GM18519 (cell line): Measurements from ENCODE around the gene ENTPD7.
"Not testable (repeated sequence)": the region's sequence is repeated elsewhere in the genome, so short reads cannot be mapped to it uniquely, and the experiment has no call there.

ENCODE experiments used
- ATAC-seq: cut with Tn5 transposase; IDR thresholded peaks from one replicate; pipeline ENCODE4 v1.9.1; 2021; ENCODE audit warnings: mild to moderate bottlenecking, moderate library complexity; ENCODE audit not compliant: unreplicated experiment, low FRiP score

The ENTPD7 gene

DNA sequence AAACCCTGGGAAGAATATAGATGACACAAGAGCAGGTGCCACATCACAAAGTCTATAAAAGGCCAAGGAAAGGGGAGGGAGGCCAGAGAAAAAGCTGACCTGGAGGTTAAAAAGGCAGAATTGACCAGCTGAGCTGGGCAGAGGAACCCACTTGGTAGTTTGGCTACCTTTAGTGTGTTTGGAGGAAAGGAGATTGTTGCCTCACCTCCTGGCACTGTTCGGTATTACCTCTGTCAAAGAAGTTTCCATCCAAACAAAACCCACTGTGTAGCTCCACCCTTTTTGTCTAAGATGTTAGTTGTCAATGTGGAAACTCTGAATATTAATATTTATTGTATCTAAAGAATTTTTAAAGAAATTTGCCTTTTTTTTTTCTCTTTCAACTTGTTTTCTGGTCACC, 23.4 kb downstream of the ENTPD7 start:
- no peak for ATAC-seq

DNA sequence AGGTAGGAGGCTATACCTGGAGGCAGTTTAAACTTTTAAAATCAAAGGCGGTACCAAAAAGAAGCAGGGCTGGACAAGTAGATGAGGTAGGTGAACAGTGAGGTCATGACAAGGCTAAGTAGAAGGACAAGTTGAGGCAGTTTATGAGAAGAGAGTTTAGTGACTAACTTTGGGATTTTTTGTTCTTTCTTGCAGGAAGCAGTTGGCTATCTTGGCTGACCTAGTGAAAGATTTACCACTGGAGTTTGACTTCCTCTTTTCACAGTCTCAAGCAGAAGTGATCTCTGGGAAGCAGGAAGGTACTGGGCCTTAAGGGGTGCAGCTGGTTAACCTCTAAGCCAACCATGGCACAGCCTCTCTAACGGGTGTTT, 26.3 kb downstream of the ENTPD7 start:
- no peak for ATAC-seq

GRCh38 chr10:99689461-99689860, 30.2 kb downstream of the ENTPD7 start:
- no peak for ATAC-seq

GRCh38 chr10:99693933-99694583, 34.7 kb downstream of the ENTPD7 start:
- no peak for ATAC-seq

GRCh38 chr10:99695761-99696160, 36.5 kb downstream of the ENTPD7 start:
- ATAC-seq: no peak

GRCh38 chr10:99698504-99699080, 39.3 kb downstream of the ENTPD7 start:
- no peak for ATAC-seq

GRCh38 chr10:99700649-99701048, 41.3 kb downstream of the ENTPD7 start:
- no peak for ATAC-seq

DNA sequence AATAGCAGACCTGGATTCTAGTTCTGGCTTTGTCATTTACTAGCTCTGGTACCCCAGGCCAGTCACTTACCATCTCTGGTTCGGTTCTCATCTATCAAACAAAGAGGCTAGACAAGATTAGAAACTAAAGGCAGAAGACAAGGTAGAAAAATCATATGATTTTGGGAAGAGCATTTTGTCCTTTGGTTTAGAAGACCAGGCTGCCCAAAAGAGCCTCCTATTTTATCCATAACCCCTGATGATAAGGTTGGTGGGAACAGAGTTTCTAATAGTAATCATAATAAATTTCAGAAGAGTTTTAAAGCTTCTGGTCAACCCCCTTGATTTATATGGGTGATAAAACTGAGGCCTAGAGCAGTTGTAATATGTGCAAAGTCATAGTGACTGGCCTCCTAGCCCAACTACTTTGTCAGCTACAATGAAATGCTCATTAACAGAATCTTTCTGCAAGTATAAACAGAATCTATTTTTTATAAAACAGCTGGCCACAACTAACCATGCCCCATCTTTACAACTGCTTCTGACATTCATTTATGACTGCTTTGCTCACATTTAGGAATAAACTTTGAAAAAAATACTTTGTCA, 49.2 kb downstream of the ENTPD7 start:
- ATAC-seq: no peak

DNA sequence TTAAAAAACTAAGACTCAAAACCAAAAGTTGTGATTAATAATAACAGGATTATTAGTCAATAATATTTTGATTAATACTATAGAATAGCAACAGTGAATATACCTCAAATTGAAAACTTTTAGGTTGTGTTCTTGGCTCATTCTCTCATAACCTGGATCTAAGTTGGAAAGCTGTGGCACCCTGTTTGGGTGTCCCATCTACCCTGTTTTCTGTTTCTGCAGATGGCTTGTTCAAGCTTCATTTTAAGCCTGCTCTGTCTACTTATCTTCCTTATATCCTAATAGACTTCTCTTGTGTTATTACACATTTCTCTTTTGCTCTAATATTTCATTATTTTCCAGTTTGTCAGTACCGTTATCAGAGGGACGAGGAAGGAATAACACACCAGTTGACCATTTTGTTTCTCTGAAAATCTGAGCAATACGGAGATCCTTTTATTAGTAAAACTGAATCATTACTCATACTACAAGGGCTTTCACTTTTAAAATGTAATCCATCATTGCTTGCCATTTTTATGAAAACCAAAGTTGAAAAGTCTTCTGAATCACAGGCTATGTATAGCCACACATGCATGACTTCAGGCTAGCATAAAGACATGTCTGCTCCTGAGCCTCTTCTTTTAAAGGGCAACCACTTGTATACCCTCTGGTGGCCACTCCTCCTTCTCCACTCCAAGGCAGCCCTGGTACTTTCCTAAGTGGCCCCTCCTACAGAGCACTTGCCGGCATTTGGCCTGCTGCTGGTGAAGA, 50.3 kb downstream of the ENTPD7 start:
- peak; percentile 53 for ATAC-seq

DNA sequence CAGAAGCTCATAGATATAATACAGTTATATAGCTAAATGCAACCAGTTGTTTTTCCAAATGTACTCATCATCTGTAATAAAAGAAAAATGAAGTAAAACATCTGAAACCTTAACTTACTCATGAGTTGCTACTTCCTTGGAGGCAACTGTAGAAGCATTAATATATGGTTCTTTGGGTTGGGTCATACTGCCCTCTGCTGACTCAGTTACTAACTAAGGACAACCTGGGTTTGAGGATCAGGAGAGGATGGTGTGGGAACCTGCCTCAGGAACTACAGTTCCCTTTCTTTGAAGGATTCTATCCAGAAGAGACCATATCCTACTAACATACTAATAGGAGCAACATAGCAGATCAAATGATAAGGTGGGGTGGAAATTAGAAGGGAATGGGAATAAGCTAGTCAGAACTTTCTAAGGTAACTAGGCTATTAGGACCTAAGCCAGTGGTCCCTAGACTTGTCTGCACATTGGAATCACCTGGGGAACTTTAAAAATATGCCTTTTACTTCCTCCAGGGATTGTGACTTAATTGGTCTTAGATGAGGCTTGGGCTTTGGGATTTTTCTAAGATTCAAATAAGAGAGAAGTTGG, 51.9 kb downstream of the ENTPD7 start:
- ATAC-seq: no peak

GRCh38 chr10:99714446-99714845, 55.1 kb downstream of the ENTPD7 start:
- ATAC-seq: no peak

DNA sequence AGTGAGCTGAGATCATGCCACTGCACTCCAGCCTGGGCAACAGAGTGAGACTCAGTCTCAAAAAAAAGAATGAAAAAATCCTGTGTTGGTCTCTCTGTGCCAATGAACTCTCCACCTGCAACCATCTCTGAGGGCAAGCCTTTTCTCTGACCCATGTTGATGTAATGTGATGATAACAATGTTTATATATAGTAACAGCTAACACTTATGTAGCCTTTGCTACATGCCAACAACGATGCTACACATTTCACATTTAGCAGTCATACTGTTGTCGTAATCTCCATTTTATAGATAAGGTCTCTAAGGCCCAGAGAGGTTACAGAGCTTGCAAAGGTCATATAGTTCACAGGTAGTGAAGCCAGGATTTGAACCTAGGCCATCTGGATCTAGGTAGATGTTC, 61.1 kb downstream of the ENTPD7 start:
- no peak for ATAC-seq

GRCh38 chr10:99730026-99730425, 70.7 kb downstream of the ENTPD7 start:
- ATAC-seq: no peak

DNA sequence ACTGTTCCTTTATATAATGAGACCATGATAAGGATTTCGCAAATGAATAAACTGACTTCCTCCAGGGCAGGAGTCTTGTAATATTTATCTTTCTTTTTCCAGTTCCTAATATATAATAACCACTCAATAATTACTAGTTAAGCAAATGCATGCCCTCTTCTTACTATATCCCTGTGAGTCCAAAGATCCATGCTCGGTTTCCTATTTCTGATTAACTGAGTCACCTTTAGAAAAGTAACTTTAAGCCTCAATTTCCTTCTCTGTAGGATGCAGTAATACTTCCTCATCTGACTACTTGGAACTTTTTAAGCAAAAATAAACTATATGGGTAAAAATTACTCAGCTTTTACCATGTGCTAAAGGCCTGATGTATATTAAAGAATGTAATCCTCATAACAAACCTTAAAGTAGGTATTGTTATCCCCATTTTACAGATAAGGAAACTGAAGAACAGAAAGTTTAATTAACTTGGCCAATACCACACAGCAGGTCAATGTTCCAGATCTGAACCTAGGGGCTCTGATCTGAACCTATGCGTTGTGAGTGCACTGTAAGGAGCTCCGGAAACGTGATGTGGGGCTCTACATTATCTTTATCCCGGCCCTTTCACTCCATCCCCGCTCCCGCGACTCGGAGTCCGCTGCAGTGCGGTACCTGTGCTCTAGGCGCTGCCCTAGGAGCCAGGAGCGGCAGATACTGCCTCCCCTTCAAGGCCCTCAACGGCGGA, 72.2 kb downstream of the ENTPD7 start:
- no peak for ATAC-seq

GRCh38 chr10:99732033-99732842, 72.9 kb downstream of the ENTPD7 start, which contains the start of the genes COX15 and CUTC:
Gene COX15, minus strand, starts transcription at chr10:99732127. Its CDS starts 78 bp downstream, at chr10:99732049.
Gene CUTC, plus strand, starts transcription at chr10:99732234. Its CDS starts 115 bp downstream, at chr10:99732349.
- ATAC-seq: peak; percentile 75

DNA sequence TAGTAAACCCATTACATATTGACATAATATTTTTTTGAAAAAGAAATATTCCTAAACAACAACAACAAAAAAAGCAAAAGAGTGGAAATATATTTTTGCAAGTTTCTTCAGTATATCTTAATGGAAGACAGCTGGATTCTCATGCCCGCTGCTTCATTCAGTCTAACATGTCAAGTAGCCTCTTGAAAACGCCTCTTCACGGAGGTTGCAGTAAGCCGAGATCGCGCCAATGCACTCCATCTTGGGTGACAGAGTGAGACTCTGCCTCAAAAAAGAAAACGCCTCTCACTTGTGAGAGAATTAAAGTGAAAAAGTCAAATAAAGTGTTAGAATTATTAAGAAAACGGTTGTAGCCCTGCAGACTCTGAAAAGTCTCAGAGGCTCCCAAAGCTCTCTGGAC, 74.1 kb downstream of the ENTPD7 start:
- ATAC-seq: no peak

DNA sequence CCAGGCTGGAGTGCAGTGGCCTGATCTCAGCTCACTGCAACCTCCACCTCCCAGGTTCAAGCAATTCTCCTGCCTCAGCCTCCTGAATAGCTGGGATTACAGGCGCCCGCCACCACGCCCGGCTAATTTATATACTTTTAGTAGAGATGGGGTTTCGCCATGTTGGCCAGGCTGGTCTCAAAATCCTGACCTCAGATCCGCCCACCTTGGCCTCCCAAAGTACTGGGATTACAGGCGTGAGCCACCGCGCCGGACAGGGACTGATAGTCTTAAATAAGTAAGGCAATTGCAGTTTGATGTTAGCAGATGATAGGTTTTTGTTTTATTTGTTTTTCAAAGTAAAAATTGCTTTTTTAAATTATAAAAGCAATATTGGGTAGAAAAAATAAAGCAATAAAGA, 74.8 kb downstream of the ENTPD7 start:
- not testable (repeated sequence) for ATAC-seq

GRCh38 chr10:99740260-99740659, 81.0 kb downstream of the ENTPD7 start:
- ATAC-seq: no peak

- no peak for ATAC-seq
Observed at GRCh38 chr10:99740933-99741559, 81.7 kb downstream of the ENTPD7 start.
